Ovary (tissue), 9 donors: ENCODE data around the gene WDR49. TPM values are rescaled to one million over a fixed set of nuclear protein-coding genes. Genes with fewer than 3 reads are reported as not detected.

Experiments
- DNase-seq, 5 donors: peaks; one replicate each; pipeline ENCODE4 v3.0.0-alpha.2; 2019 to 2020
- H3K27ac ChIP-seq, 2 donors: fragments of 200-600 bp; one replicate each; pipeline versions ENCODE4 v1.5.1 to v1.8.0; 2019 to 2022
- H3K27me3 ChIP-seq: fragments of 200-600 bp; one replicate; pipeline ENCODE4 v1.8.0; 2022
- H3K36me3 ChIP-seq: fragments of 200-600 bp; sonication (generic); one replicate; pipeline ENCODE4 v1.5.1; 2019
- H3K4me1 ChIP-seq: one replicate; pipeline ENCODE4 v1.8.1; 2013; ENCODE audit warnings: mild to moderate bottlenecking, moderate library complexity; ENCODE audit not compliant: insufficient read depth
- H3K4me3 ChIP-seq: fragments of 200-600 bp; sonication (generic); one replicate; pipeline ENCODE4 v1.5.1; 2017
- H3K9me3 ChIP-seq, 2 donors: fragments of 200-600 bp in 1 of 2; sonication (generic) in 1 of 2; one replicate each; pipeline versions ENCODE4 v1.5.1 to v1.8.1; 2013 to 2019; ENCODE audit warnings: mild to moderate bottlenecking in 1 of 2, moderate library complexity in 1 of 2
- CTCF ChIP-seq, 3 donors: fragments of 450-650 bp in 2 of 3; fragments of 200-600 bp in 1 of 3; IDR thresholded peaks; one replicate each; pipeline versions ENCODE4 v1.5.1 to v1.8.0; 2016 to 2022; ENCODE audit warnings: antibody characterized with exemption in 3 of 3, mild to moderate bottlenecking in 1 of 3
- EP300 ChIP-seq: sonication (generic); formaldehyde crosslinking; IDR thresholded peaks from one replicate; pipeline ENCODE4 v1.6.1; 2017; ENCODE audit warnings: antibody characterized with exemption
- POLR2A ChIP-seq: fragments of 450-650 bp; IDR thresholded peaks from one replicate; pipeline ENCODE4 v1.6.1; 2017; ENCODE audit warnings: antibody characterized with exemption, mild to moderate bottlenecking, moderate library complexity
- WGBS, 3 donors: extraction: QIAGEN DNeasy Blood & Tissue Kit in 1 of 3; methylation state at CpG; one replicate each; pipeline versions ENCODE4 v1.1.5 to v1.1.7; 2013 to 2017; 5-methylcytosine and 5-hydroxymethylcytosine counted together
- intact Hi-C, 4 donors: fragments of 100-400 bp; cut with DNase I; formaldehyde crosslinking; loops; one replicate each; pipeline versions ENCODE4 v1.11.0 to v1.15.1; 2022 to 2023
- polyA plus RNA-seq, 2 donors: library from polyadenylated mRNA; stranded (reverse); fragments of 200-250 nt in 1 of 2; fragments of 350-450 nt in 1 of 2; fragmentation: Illumina TruSeq in 1 of 2; extraction: RNeasy Lipid Tissue Mini Kit (QIAGEN cat#74804) in 1 of 2; gene quantifications; one replicate each; pipeline ENCODE4 v1.2.3, GENCODE V29; 2013 to 2014
- total RNA-seq, 7 donors: library from RNA; depleted of rRNA in 2 of 7; stranded (reverse); fragments of >200 nt in 2 of 7; fragmentation: NEBNext Ultra II Directional in 3 of 7; extraction: Animal tissue kit (Norgen Biotek cat#: 25700) in 3 of 7; gene quantifications; one replicate each; pipeline versions ENCODE4 v1.1.0 to v1.2.4, GENCODE V29; 2016 to 2023
- donor health status: DM: no; HTN: no; CAD: no; lungs with moderate emphysema.
- donor health status: DM: no; HTN: no; CAD: no.
- donor health status: Bipolar disorder and iron deficiency.
- donor health status: DM: yes; HTN: yes; CAD: no.
- donor health status: DM: no; HTN: no; CAD: no.
- donor health status: DM: yes; HTN: yes; CAD: no.

The WDR49 gene
- total and polyA plus RNA-seq, 9 donors = 0.12 to 20.6 (median 1.0) TPM

GRCh38 chr3:167456157-167456799 lies 197.5 kb downstream of the WDR49 start:
- intact Hi-C loops = no loop called here
- H3K36me3 ChIP-seq = no peaks in the 10 kb centered on the region
- H3K4me3 ChIP-seq = no peak overlapping the region
- H3K9me3 ChIP-seq = no peaks in the 10 kb centered on the region
- H3K27me3 ChIP-seq = no peaks in the 10 kb centered on the region
- DNase-seq = no peak
- no peaks in the 10 kb centered on the region for H3K4me1 ChIP-seq
- no peak for TF ChIP-seq EP300
- no peak for TF ChIP-seq CTCF (IDR thresholded peaks at IDR 0.05)
- TF ChIP-seq POLR2A = no peak
- no peak overlapping the region for H3K27ac ChIP-seq
- 49 to 67% (median 50%) methylated on average over 6 of the region's 6 CpGs for WGBS, 3 donors

DNA sequence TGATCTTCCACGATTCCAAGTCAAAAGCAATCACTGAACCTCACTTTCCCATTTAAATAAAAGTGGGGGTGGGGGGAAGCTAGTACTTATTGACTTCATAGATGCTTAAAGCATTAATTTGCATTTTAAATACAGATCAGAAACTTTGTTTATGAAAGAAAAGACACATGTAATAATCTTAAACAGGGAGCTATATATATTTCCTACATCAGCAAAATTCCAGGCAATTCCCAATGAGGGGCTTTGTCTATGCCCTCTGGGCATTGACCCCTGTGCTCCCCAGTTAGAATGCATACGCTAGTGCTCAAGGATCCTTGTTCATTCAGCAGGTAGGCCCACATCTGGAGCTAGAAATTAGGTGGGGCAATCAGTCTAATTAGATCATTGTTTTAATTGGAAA lies 199.9 kb downstream of the WDR49 start:
- Histone ChIP-seq H3K27ac (no peak overlapping the region), H3K27me3 (no peaks in the 10 kb centered on the region), H3K9me3 (no peaks in the 10 kb centered on the region), H3K36me3 (no peaks in the 10 kb centered on the region), H3K4me1 (no peaks in the 10 kb centered on the region), H3K4me3 (no peak overlapping the region)
- DNase-seq = no peak
- intact Hi-C loops = no loop called here
- 87 to 91% (median 89%) methylated on average over 2 of the region's 2 CpGs for WGBS, 3 donors
- TF ChIP-seq POLR2A = no peak
- no peak for TF ChIP-seq EP300
- TF ChIP-seq CTCF (IDR thresholded peaks at IDR 0.05) = no peak

- DNase-seq = no peak
Observed at GRCh38 chr3:167451282-167451681, 202.5 kb downstream of the WDR49 start.

DNA sequence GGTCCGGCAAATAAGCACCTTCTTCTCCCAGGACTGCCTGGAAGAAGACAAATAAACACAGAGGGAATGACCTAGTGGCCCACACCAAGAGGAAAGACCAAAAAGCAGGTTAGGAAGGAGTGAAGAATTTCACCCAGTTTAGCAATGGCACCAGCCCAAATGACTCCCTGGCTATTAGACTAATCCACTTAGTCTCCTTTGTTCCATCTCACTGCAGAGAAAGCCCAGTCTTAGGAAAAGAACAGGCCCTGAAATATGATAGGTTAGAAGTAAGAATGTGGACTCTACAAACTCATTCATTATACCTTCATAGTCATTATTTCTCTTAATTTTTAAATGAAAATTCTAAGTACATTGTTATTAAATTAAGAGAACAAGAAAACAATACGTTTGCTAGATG lies 203.1 kb downstream of the WDR49 start:
- H3K36me3 ChIP-seq = no peaks in the 10 kb centered on the region
- DNase-seq = no peak
- no peaks in the 10 kb centered on the region for H3K9me3 ChIP-seq
- TF ChIP-seq EP300 = no peak
- TF ChIP-seq CTCF (IDR thresholded peaks at IDR 0.05) = no peak
- TF ChIP-seq POLR2A = no peak
- H3K27me3 ChIP-seq = no peaks in the 10 kb centered on the region
- H3K27ac ChIP-seq = no peak overlapping the region
- 43 to 72% (median 67%) methylated on average over 2 of the region's 2 CpGs for WGBS, 3 donors
- no peak overlapping the region for H3K4me3 ChIP-seq
- no peaks in the 10 kb centered on the region for H3K4me1 ChIP-seq
- intact Hi-C loops = loop anchor here in 1 of 4 donors (2.0 kb wide), 1 partner anchor 218 kb away; no protein-coding TSS in a partner anchor

More at GRCh38 chr3:167451282-167451681, 202.5 kb downstream of the WDR49 start:
- intact Hi-C loops = loop anchor here in 1 of 4 donors (2.0 kb wide), 1 partner anchor 218 kb away; no protein-coding TSS in a partner anchor
- WGBS, 3 donors = 0 to 87% (median 46%) methylated on average over 1 of the region's 1 CpG
- no peak overlapping the region for H3K27ac ChIP-seq
- H3K4me3 ChIP-seq = no peak overlapping the region
- H3K36me3 ChIP-seq = no peaks in the 10 kb centered on the region
- no peaks in the 10 kb centered on the region for H3K27me3 ChIP-seq
- TF ChIP-seq CTCF (IDR thresholded peaks at IDR 0.05) (no peak), POLR2A (no peak), EP300 (no peak)
- H3K9me3 ChIP-seq = no peaks in the 10 kb centered on the region
- H3K4me1 ChIP-seq = no peaks in the 10 kb centered on the region
